Cardiac fibroblast (primary cell): ENCODE data around the gene ENDOV.

Experiments
- DNase-seq, 2 donors: peaks; one replicate each; pipeline versions ENCODE4 v3.0.0 to v3.0.0-alpha.2; 2010; ENCODE audit warnings: low read depth in 2 of 2
- H3K4me3 ChIP-seq, 2 donors: replicated peaks in 1 of 2; 1 replicate in 1 of 2; 2 replicates in 1 of 2; pipeline ENCODE4 v1.5.1; 2011; ENCODE audit warnings: low read depth in 2 of 2, low read length in 2 of 2, mild to moderate bottlenecking in 2 of 2, moderate library complexity in 1 of 2
- TF ChIP-seq, protein P1 (sequence below): IDR thresholded peaks from one replicate; pipeline ENCODE4 v1.5.1; 2011; ENCODE audit warnings: low read depth, mild to moderate bottlenecking, low read length, inconsistent platforms

The ENDOV gene

DNA sequence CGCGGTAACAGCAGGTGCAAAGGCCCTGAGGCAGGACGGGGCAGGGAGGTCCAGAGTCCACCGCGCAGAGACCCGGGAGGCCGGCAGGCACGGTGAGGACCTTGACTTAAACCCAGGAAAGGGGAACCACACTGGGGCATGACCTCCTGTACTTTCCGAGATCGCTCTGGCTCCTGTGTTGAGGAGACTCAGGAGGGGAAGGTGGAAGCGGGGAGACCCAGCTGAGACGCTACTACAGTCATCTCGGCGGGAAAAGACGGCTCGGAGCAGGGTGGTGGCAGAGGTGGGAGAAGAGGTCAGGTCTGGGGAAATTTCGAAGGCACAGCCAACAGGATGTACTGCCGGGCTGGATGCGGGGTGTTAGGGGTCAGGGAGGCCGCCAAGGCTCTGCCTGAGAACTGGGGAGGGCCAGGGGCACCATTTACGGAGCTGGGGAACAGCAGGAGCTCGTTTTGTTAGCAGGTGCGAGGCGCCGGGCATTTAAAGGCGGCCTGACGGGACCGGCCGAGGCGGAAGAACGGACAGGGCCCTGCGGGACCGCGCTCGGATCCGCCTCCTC, 39.1 kb downstream of the ENDOV start:
- TF ChIP-seq, protein P1, sequence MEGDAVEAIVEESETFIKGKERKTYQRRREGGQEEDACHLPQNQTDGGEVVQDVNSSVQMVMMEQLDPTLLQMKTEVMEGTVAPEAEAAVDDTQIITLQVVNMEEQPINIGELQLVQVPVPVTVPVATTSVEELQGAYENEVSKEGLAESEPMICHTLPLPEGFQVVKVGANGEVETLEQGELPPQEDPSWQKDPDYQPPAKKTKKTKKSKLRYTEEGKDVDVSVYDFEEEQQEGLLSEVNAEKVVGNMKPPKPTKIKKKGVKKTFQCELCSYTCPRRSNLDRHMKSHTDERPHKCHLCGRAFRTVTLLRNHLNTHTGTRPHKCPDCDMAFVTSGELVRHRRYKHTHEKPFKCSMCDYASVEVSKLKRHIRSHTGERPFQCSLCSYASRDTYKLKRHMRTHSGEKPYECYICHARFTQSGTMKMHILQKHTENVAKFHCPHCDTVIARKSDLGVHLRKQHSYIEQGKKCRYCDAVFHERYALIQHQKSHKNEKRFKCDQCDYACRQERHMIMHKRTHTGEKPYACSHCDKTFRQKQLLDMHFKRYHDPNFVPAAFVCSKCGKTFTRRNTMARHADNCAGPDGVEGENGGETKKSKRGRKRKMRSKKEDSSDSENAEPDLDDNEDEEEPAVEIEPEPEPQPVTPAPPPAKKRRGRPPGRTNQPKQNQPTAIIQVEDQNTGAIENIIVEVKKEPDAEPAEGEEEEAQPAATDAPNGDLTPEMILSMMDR = no peak
- DNase-seq = no peak
- H3K4me3 ChIP-seq = peak overlapping the region; percentile 70 to 74

DNA sequence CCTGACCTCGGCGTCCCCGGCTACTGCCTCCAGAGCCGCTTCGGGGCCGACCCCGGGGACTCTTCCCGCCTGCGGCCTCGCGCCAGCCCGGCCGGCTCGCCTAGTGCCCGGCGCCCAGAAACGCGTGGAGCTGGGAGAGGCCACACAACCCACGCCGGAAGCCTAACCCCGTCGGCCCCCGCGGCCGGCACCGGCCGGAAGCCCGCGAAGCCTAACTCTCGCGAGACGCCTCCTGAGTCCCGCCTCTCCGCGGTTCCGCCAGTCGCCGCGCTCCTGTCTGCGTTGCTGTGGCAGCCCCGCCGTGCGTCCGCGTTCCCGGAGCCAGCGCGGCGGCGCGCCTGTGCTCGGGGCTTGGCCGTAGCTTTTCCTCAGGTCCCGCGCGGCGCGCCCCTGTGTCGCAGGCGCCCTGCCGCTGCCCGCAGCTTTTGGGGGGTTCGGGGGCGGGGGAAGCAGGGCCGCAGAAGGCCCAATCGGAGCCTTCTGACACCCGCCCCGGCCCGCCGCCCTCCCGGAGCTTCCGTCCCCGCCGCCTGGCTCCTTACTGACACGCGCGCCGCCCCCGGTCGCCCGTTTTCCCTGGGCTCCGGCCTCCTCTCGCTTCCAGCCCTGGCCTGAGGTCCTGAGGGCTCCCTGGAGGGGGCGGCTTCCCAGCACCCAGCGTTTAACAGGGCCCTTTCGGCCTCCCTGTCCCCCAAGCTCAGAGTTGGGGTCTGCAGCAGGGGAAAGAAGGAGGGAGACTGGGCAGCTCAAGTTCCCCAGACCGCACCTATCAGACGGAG, 39.8 kb downstream of the ENDOV start:
- TF ChIP-seq, protein P1 = no peak
- peak overlapping the region; percentile 70 to 74 for H3K4me3 ChIP-seq
- peak; percentile 97 to 98 for DNase-seq

DNA sequence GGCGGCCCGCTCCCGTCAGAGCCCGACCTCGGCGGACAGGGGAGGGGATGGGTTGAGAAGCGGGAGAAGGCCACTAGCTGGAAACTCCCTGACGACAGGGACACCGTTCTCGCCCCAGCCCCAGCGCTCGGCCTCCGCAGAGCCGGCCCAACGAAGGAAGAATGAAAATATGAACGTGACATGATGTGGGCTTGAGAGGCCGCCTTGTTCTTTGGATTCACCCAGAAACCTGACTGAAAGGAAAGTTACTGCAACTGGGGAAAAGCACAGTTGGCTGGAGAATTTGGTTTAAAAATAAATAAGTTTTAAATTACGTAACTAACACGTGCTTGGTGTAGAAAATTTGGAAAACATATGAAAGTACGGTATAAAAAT, 40.4 kb downstream of the ENDOV start:
- peak overlapping the region; percentile 70 to 71 for H3K4me3 ChIP-seq
- DNase-seq = no peak

DNA sequence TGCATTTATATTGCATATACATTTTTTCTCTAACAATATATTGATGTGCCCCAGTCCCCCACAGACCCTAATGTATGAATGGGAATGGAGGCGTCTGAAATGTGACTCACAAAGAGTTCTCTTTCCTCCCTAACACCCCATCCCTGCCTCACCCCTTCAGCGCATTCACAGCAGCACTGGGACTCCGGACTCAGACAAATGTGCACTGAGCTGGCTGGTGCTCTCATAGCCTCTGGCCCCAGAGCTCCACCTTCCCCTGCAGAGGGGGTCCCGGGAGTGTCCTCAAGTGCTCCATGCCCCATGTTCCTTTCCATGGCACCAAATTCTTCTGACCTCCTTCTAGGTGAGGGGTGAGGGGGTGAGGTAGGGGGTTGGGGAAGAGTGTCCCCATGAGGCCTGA, 40.8 kb downstream of the ENDOV start:
- no peak overlapping the region for H3K4me3 ChIP-seq
- TF ChIP-seq, protein P1 = no peak
- no peak for DNase-seq

More for the DNA sequence above, 40.4 kb downstream of the ENDOV start:
- TF ChIP-seq, protein P1 = no peak

DNA sequence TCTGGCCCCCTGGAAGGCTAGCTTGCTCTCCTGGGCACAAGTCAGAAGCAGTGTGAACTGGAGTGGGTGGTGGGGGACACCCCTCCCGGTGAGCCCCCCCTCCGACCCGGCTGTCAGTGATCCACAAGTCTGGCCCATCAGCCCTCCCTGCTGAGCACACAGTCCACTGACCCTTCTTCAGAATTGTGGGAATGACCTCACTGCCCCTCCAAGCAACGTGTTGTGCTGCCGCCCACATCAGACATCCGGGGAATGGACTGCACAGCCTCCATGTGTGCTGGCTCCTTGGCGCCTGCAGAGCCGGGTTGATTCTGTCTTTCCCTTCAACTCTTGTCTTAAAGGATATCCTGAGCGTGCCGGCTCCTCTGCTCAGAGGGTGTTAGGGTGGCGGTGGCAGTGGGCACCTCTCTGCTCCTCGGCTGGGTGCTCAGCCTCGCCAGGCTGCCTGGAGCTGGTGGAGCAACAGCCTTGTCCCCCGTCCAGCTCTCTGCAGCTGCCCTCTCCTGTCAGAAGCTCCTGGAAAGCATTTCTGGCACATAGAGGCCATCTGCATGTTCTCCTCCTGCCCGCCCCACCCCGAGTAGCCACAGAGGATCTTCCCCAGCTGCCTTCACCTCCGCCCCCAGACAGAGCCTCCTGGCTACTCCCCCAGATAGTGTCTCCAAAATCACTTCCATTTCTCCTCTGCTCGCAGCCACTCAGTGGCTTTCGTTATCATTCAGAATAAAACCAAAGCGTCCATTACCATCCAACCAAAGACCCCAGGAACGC, 41.7 kb downstream of the ENDOV start:
- TF ChIP-seq, protein P1 = no peak
- H3K4me3 ChIP-seq = no peak overlapping the region
- peak in 1 of 2 donors; percentile 61 for DNase-seq

DNA sequence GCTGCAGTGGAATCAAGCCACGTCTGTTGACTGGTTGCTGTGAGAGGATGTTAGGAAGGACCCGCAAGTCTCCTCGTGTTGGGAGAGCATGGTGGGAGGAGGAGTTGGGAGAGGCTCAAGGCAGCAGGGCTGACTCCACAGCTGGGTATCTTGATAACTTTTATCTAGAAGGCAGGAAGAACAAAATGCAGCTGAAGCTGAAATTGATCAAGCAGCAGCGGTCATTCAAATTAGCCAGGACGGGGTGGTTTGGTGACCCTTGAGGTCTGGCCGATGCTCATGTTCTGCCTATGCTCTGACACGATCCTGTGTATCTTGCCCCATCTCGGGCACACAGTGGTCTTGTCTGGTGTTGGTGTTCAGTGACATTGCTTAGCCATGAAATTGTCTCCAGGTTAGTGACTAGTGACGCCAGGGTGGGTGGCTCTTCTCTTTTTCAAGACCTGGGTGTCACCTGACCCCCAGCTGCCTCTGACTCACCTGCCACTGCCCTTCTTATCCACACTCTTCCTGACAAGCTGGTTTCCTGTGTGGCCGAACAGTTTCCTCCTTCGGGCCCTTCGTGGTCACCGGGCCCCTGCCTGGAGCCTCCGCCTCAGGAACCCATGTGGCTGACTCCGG, 42.4 kb downstream of the ENDOV start:
- DNase-seq = no peak
- TF ChIP-seq, protein P1 = no peak
- no peak overlapping the region for H3K4me3 ChIP-seq
